Peyer's patch (tissue), 4 donors: ENCODE data around the gene SPATA31D1.

Experiments used
- POLR2A ChIP-seq, 2 donors: fragments of 450-650 bp; IDR thresholded peaks; one replicate each; pipeline ENCODE4 v1.5.1; 2017; ENCODE audit warnings: antibody characterized with exemption in 2 of 2, mild to moderate bottlenecking in 2 of 2, moderate library complexity in 2 of 2
- TF ChIP-seq, protein P1 (sequence below), 6 experiments: fragments of 450-650 bp in 4 of 6; fragments of 200-600 bp in 2 of 6; sonication (generic) in 1 of 6; IDR thresholded peaks; one replicate each; pipeline ENCODE4 v1.5.1; 2017 to 2019; ENCODE audit warnings: antibody characterized with exemption in 6 of 6, mild to moderate bottlenecking in 3 of 6, moderate library complexity in 1 of 6

DNA sequence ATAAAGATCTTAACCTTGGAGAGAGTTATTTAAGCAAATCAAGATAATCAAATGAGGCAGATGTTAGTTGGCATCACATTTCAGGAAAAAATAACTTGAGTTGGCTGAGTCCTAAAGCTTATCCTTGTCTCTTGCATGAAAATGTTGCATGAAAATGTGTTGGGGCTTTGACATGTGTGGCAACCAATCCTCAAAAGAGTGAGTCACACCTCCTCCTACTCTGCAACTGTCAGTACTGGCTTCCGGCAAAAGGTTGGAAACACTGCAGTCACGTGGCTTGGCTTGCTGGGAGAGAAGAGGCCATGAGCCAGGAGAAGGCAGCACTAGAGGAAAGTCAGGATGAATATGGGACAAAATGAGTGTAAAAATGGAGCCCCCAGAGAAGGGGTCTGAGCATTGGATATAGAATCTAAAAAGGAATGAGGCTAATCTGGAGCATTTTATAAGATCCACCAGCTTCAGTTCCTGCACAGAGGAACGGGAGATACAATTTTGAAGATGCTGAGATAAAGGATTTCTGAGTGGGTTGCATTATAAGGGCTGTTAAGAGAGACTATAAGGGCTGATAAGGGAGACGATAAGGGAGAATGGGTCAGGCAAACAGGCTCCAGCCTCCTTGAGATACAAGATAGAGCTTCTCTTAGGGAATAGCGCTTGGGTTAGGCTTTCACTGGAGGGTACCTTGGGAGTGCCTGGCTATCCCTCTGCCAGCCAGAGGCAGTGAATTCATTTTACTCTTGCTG is 43.1 kb downstream of the SPATA31D1 start:
- TF ChIP-seq, protein P1, sequence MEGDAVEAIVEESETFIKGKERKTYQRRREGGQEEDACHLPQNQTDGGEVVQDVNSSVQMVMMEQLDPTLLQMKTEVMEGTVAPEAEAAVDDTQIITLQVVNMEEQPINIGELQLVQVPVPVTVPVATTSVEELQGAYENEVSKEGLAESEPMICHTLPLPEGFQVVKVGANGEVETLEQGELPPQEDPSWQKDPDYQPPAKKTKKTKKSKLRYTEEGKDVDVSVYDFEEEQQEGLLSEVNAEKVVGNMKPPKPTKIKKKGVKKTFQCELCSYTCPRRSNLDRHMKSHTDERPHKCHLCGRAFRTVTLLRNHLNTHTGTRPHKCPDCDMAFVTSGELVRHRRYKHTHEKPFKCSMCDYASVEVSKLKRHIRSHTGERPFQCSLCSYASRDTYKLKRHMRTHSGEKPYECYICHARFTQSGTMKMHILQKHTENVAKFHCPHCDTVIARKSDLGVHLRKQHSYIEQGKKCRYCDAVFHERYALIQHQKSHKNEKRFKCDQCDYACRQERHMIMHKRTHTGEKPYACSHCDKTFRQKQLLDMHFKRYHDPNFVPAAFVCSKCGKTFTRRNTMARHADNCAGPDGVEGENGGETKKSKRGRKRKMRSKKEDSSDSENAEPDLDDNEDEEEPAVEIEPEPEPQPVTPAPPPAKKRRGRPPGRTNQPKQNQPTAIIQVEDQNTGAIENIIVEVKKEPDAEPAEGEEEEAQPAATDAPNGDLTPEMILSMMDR (IDR thresholded peaks at IDR 0.05), result no peak
- TF ChIP-seq POLR2A (IDR thresholded peaks at IDR 0.05), result no peak
